Measurements from ENCODE around the gene CDC123. TPM values are rescaled to one million over a fixed set of nuclear protein-coding genes. Genes with fewer than 3 reads are reported as not detected.

The CDC123 gene
- total and polyA plus RNA-seq, 4 donors: 32.7 to 58.5 (median 40.7) TPM

GRCh38 chr10:12196531-12197211, 683 bp downstream of the CDC123 start:
- TF ChIP-seq RXRA (IDR thresholded peaks at IDR 0.05) (no peak), MAX (IDR thresholded peaks at IDR 0.05) (no peak), HNF4G (IDR thresholded peaks at IDR 0.05) (no peak), HNF4A (conservative IDR thresholded peaks at IDR 0.05) (no peak), JUND (IDR thresholded peaks at IDR 0.05) (no peak), GABPA (IDR thresholded peaks at IDR 0.05 in 1 of 2, conservative IDR thresholded peaks at IDR 0.05 in 1 of 2) (no peak), FOXA1 (IDR thresholded peaks at IDR 0.05) (no peak), RAD21 (IDR thresholded peaks at IDR 0.05) (no peak), CTCF (IDR thresholded peaks at IDR 0.05; ENCODE audit: low read depth, low read length, missing input control) (no peak)
- Histone ChIP-seq H3K9ac (ENCODE audit: low read depth in 1 of 2, low read length in 2 of 2) (peak overlapping the region; percentile 69 to 96), H3K27ac (ENCODE audit: low read depth in 1 of 2, low read length in 2 of 2) (peak overlapping the region; percentile 86 to 91), H3K4me3 (ENCODE audit: low read depth in 1 of 3, low read length in 3 of 3) (peak overlapping the region; percentile 78 to 99 (median 85)), H3K36me3 (ENCODE audit: control insufficient read depth in 4 of 4, insufficient read depth in 3 of 4, low read depth in 1 of 4, low read length in 3 of 4) (peaks cover 1 to 10% (median 6%) of the 10 kb centered on the region in 4 donors), H3K27me3 (ENCODE audit: control insufficient read depth in 4 of 4, insufficient read depth in 4 of 4, low read length in 3 of 4) (no peaks in the 10 kb centered on the region), H3K4me1 (ENCODE audit: control insufficient read depth in 4 of 4, insufficient read depth in 4 of 4, low read length in 3 of 4) (peaks cover 5 to 41% (median 34%) of the 10 kb centered on the region in 4 donors), H3K9me3 (ENCODE audit: control insufficient read depth in 4 of 4, low read length in 3 of 4) (no peaks in the 10 kb centered on the region)
- DNase-seq (ENCODE audit: low spot score): no peak
- 10% methylated on average over 15 of the region's 15 CpGs for WGBS

- H3K9me3 ChIP-seq (ENCODE audit: control insufficient read depth in 4 of 4, low read length in 3 of 4): no peaks in the 10 kb centered on the region
- H3K4me1 ChIP-seq (ENCODE audit: control insufficient read depth in 4 of 4, insufficient read depth in 4 of 4, low read length in 3 of 4): peaks cover 5 to 28% (median 23%) of the 10 kb centered on the region in 4 donors
- DNase-seq (ENCODE audit: low spot score): no peak
- H3K9ac ChIP-seq (ENCODE audit: low read depth in 1 of 2, low read length in 2 of 2): no peak overlapping the region
- TF ChIP-seq RAD21 (IDR thresholded peaks at IDR 0.05): no peak
- H3K27ac ChIP-seq (ENCODE audit: low read depth in 1 of 2, low read length in 2 of 2): no peak overlapping the region
- H3K36me3 ChIP-seq (ENCODE audit: control insufficient read depth in 4 of 4, insufficient read depth in 3 of 4, low read depth in 1 of 4, low read length in 3 of 4): peaks cover 4 to 17% (median 13%) of the 10 kb centered on the region in 4 donors
- no peak overlapping the region for H3K4me3 ChIP-seq (ENCODE audit: low read depth in 1 of 3, low read length in 3 of 3)
- WGBS: 94% methylated on average over 2 of the region's 2 CpGs
- H3K27me3 ChIP-seq (ENCODE audit: control insufficient read depth in 4 of 4, insufficient read depth in 4 of 4, low read length in 3 of 4): no peaks in the 10 kb centered on the region
These were observed 2.2 kb downstream of the CDC123 start for GRCh38 chr10:12198156-12198555.

- Histone ChIP-seq H3K27ac (ENCODE audit: low read depth in 1 of 2, low read length in 2 of 2) (no peak overlapping the region), H3K9ac (ENCODE audit: low read depth in 1 of 2, low read length in 2 of 2) (no peak overlapping the region), H3K9me3 (ENCODE audit: control insufficient read depth in 4 of 4, low read length in 3 of 4) (no peaks in the 10 kb centered on the region), H3K36me3 (ENCODE audit: control insufficient read depth in 4 of 4, insufficient read depth in 3 of 4, low read depth in 1 of 4, low read length in 3 of 4) (peaks cover 7 to 19% (median 18%) of the 10 kb centered on the region in 4 donors), H3K4me1 (ENCODE audit: control insufficient read depth in 4 of 4, insufficient read depth in 4 of 4, low read length in 3 of 4) (peaks cover 1 to 14% (median 10%) of the 10 kb centered on the region in 4 donors), H3K4me3 (ENCODE audit: low read depth in 1 of 3, low read length in 3 of 3) (no peak overlapping the region), H3K27me3 (ENCODE audit: control insufficient read depth in 4 of 4, insufficient read depth in 4 of 4, low read length in 3 of 4) (no peaks in the 10 kb centered on the region)
- DNase-seq (ENCODE audit: low spot score): no peak
- WGBS: 94% methylated on average over 5 of the region's 5 CpGs
- TF ChIP-seq JUND (IDR thresholded peaks at IDR 0.05) (no peak), TAF1 (conservative IDR thresholded peaks at IDR 0.05) (no peak), CTCF (IDR thresholded peaks at IDR 0.05; ENCODE audit: low read depth, low read length, missing input control) (no peak), HNF4G (IDR thresholded peaks at IDR 0.05) (no peak), ATF3 (IDR thresholded peaks at IDR 0.05) (no peak), MAX (IDR thresholded peaks at IDR 0.05) (no peak), RAD21 (IDR thresholded peaks at IDR 0.05) (no peak), GABPA (IDR thresholded peaks at IDR 0.05 in 1 of 2, conservative IDR thresholded peaks at IDR 0.05 in 1 of 2) (no peak), ZBTB33 (IDR thresholded peaks at IDR 0.05) (no peak), NR2F2 (IDR thresholded peaks at IDR 0.05) (no peak)
These were observed 4.9 kb downstream of the CDC123 start for GRCh38 chr10:12200850-12201249.
